Erythroblast (primary cell): Measurements from ENCODE around the gene STMN3.

ENCODE experiments used
- GATA1 ChIP-seq: IDR thresholded peaks from 2 replicates; pipeline ENCODE4 v1.6.1; 2011; ENCODE audit warnings: low read depth, mild to moderate bottlenecking, control low read depth, low read length, moderate library complexity
- POLR2A ChIP-seq: IDR thresholded peaks from 2 replicates; pipeline ENCODE4 v1.6.1; 2011; ENCODE audit warnings: mild to moderate bottlenecking, low read length

DNA sequence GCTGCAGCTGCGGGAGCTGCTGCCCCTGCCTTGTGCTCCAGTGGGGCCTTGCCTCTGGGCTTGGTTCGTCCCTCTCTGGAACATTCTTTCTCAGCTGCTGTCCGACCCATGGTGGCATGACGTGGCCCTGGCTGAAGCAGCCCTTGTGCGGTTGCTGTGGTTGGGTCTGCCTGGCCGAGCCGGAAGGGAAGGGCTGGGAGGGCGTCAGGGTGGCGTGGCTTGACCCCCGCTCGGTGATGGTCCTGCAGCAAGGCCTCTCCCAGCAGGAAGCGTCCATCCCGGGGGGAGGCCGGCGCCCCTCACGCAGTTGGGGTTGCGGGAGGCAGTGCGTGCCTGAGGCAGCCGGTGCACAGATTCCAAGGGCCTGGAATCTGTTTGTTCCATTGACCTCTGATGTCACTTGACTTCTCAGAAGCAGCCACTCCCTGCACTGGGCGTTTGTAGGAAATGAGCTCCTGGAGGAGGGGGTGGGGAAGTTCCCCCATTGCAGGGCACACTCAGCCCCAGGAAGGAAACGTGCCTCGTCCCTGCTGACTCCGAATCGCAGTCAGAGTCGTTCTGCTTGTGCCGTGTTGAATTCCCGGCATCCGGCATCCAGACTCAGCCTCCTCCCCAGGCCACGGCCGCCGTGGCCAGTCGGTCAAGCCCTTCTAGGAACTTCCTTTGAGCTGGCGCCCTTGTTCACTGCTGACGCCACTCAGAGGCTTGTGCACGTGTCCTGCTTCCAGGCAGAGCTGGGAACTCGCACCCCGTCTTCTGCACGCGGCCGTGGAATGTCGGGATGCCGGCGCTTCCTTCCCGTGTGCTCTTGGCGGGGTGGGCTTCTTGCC is 33.5 kb upstream of the STMN3 start:
- TF ChIP-seq POLR2A (no peak), GATA1 (no peak)
